Nephron progenitor cell (in vitro differentiated cells): ENCODE measurements around the gene OVAAL.
"Not testable (repeated sequence)": the region's sequence is repeated elsewhere in the genome, so short reads cannot be mapped to it uniquely, and the experiment has no call there.

Experiments
- DNase-seq: peaks from one replicate; pipeline ENCODE4 v3.0.0; 2021
- H3K27ac Mint-ChIP-seq: 2 replicates; pipeline ENCODE4 v1.8.0; 2021; ENCODE audit warnings: mild to moderate bottlenecking, moderate library complexity, mixed read lengths
- H3K27me3 Mint-ChIP-seq: 2 replicates; pipeline ENCODE4 v1.8.0; 2021; ENCODE audit warnings: mild to moderate bottlenecking, low read depth, mixed read lengths; ENCODE audit not compliant: poor library complexity
- H3K36me3 Mint-ChIP-seq: 2 replicates; pipeline ENCODE4 v1.8.0; 2021; ENCODE audit warnings: low read depth, mixed read lengths
- H3K4me1 Mint-ChIP-seq: 2 replicates; pipeline ENCODE4 v1.8.0; 2021; ENCODE audit warnings: mixed read lengths
- H3K4me3 Mint-ChIP-seq: 2 replicates; pipeline ENCODE4 v1.8.0; 2021; ENCODE audit warnings: mild to moderate bottlenecking, moderate library complexity, mixed read lengths
- H3K9me3 Mint-ChIP-seq: 2 replicates; pipeline ENCODE4 v1.8.0; 2021; ENCODE audit warnings: mild to moderate bottlenecking, moderate library complexity, mixed read lengths
- CTCF ChIP-seq: fragments of 200-600 bp; sonication (generic); IDR thresholded peaks from 2 replicates; pipeline ENCODE4 v1.5.0; 2021; ENCODE audit warnings: antibody characterized with exemption

The OVAAL gene

GRCh38 chr1:180550241-180550640 lies 8.5 kb upstream of the OVAAL start:
- H3K36me3 Mint-ChIP-seq = no peaks in the 10 kb centered on the region
- H3K27me3 Mint-ChIP-seq = peaks cover 6% of the 10 kb centered on the region
- H3K4me3 Mint-ChIP-seq = no peak overlapping the region
- no peak overlapping the region for H3K27ac Mint-ChIP-seq
- no peak for TF ChIP-seq CTCF
- H3K4me1 Mint-ChIP-seq = peaks cover 6% of the 10 kb centered on the region
- no peaks in the 10 kb centered on the region for H3K9me3 Mint-ChIP-seq
- DNase-seq = no peak

GRCh38 chr1:180551997-180552396 lies 6.8 kb upstream of the OVAAL start:
- no peak for DNase-seq
- no peak for TF ChIP-seq CTCF
- Mint-ChIP-seq H3K4me1 (peaks cover 6% of the 10 kb centered on the region), H3K4me3 (no peak overlapping the region), H3K36me3 (no peaks in the 10 kb centered on the region), H3K27ac (no peak overlapping the region), H3K27me3 (peaks cover 10% of the 10 kb centered on the region), H3K9me3 (no peaks in the 10 kb centered on the region)

- not testable (repeated sequence) for H3K9me3 Mint-ChIP-seq, DNase-seq, H3K27ac Mint-ChIP-seq, H3K4me1 Mint-ChIP-seq, H3K36me3 Mint-ChIP-seq, H3K4me3 Mint-ChIP-seq
- peaks cover 10% of the 10 kb centered on the region for H3K27me3 Mint-ChIP-seq
Observed at GRCh38 chr1:180553046-180553445, 5.7 kb upstream of the OVAAL start.

GRCh38 chr1:180555411-180555810 lies 3.4 kb upstream of the OVAAL start:
- peaks cover 8% of the 10 kb centered on the region for H3K9me3 Mint-ChIP-seq
- H3K27ac Mint-ChIP-seq = no peak overlapping the region
- H3K36me3 Mint-ChIP-seq = no peaks in the 10 kb centered on the region
- H3K4me3 Mint-ChIP-seq = no peak overlapping the region
- H3K4me1 Mint-ChIP-seq = no peaks in the 10 kb centered on the region
- no peak for TF ChIP-seq CTCF
- H3K27me3 Mint-ChIP-seq = peaks cover 10% of the 10 kb centered on the region
- no peak for DNase-seq

GRCh38 chr1:180560200-180560867 lies 1.6 kb downstream of the OVAAL start:
- DNase-seq = no peak
- no peaks in the 10 kb centered on the region for H3K36me3 Mint-ChIP-seq

GRCh38 chr1:180560868-180561600 lies 2.3 kb downstream of the OVAAL start:
- Mint-ChIP-seq H3K36me3 (no peaks in the 10 kb centered on the region), H3K4me3 (no peak overlapping the region), H3K9me3 (peaks cover 8% of the 10 kb centered on the region), H3K27me3 (peaks cover 5% of the 10 kb centered on the region), H3K27ac (no peak overlapping the region), H3K4me1 (no peaks in the 10 kb centered on the region)
- TF ChIP-seq CTCF = no peak
- DNase-seq = no peak

More at GRCh38 chr1:180560200-180560867, 1.6 kb downstream of the OVAAL start:
- peaks cover 9% of the 10 kb centered on the region for H3K27me3 Mint-ChIP-seq
- H3K9me3 Mint-ChIP-seq = peaks cover 8% of the 10 kb centered on the region
- no peak overlapping the region for H3K4me3 Mint-ChIP-seq
- no peak overlapping the region for H3K27ac Mint-ChIP-seq
- H3K4me1 Mint-ChIP-seq = no peaks in the 10 kb centered on the region
- TF ChIP-seq CTCF = no peak
